NCI-H1092 treated with DMSO at 0.1 percent for 48 hours (cell line): ENCODE measurements around the gene KCNT2.

Experiments
- DNase-seq: peaks from one replicate; lab custom pipeline; 2025; lab: John Stamatoyannopoulos, UW

KCNT2 gene

GRCh38 chr1:196449460-196449859 lies 158.8 kb downstream of the KCNT2 start:
- no peak for DNase-seq

DNA sequence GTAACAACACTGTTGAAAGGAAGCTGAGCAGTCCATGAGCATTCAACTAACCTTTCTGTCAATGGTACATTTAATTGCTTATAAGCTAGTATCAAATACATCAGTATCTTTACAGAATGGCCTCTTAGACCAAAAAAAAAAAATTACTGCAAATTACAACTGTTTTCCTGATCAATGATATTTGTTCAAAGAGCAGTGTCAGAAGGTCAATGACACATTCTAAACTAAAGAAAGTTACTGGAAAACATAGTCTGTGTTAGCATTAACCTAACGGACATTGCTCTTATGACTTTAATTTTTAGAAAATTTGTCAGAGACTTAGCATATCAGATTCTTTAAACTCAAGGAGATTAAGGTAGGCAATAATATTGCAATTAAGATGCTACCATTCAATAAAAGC lies 162.5 kb downstream of the KCNT2 start:
- DNase-seq: no peak

DNA sequence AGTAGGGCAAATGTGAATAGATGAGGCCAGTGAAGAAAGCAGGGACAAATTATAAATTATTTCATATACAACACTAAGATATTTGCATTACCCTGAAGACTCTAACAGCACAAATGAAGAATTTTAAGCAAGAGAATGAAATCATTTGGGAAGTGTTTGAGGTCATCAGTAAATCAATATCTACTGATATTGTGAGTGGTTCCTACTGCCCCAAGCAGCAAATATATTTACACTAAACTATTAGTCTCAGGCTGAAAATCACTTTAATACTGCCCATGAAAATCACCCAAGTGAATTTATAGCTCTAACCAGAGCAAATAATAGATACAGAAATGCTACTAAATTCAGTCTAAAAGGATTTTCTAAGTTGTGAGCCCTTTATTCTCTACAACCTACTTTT lies 163.6 kb downstream of the KCNT2 start:
- DNase-seq: no peak

DNA sequence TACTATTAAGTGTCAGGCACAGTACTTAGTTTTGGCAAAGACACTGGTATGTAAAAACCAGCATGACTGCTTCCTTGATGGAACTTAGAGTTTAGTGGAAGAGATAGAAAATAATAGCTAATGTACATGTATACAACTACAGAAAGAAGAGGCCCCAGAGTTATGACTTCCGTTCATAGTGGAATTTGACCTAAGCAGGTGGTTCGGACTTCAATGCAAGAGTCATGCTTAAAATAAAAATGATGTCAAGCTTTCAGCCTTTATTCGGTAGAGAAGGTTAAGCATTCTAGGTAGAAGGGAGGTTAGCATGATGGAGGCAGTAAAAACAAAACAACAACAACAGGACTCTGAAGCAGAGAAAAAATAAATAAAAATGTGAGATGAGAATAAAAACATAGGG lies 165.9 kb downstream of the KCNT2 start:
- DNase-seq: no peak

GRCh38 chr1:196440711-196441110 lies 167.5 kb downstream of the KCNT2 start:
- no peak for DNase-seq

DNA sequence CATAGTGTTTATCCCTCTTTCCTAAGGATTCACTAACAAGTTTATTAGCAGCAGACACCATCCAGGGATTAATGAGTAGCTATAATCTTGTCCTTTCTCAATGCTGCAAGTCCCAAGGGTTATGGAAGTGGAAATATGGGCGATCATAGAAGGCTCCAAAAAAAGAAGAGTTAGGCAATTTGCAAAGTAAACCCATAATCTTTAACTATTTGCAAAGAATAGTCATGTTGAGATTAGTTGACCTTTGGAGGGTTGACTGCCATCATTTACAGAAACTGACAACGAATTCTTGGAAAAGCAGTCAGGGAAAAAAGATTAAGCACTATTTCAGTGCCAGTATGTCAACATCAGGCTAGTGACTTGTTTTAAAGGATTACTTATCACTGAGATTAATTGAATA lies 169.9 kb downstream of the KCNT2 start:
- no peak for DNase-seq

DNA sequence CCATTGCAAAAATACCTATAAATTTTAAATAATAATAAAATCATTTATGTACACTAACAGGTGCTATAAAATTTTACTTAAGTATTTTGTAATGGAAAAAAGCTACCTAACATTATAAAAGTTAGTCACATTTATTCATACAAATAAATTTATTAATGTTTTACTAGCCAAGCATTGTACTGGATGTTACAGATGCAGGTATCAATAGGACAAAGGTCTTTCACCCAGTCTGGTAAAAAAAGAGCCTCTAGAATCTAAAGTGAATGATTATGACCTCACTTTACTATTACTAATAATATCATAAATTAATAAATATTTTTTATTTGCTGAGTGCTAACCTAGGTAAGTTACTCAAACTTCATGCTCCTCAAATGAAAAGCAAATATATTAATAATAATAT lies 170.6 kb downstream of the KCNT2 start:
- DNase-seq: no peak

GRCh38 chr1:196433000-196433399 lies 175.2 kb downstream of the KCNT2 start:
- no peak for DNase-seq

GRCh38 chr1:196427976-196428734 lies 180.1 kb downstream of the KCNT2 start:
- peak; percentile 35 for DNase-seq

GRCh38 chr1:196425513-196425912 lies 182.7 kb downstream of the KCNT2 start:
- no peak for DNase-seq

DNA sequence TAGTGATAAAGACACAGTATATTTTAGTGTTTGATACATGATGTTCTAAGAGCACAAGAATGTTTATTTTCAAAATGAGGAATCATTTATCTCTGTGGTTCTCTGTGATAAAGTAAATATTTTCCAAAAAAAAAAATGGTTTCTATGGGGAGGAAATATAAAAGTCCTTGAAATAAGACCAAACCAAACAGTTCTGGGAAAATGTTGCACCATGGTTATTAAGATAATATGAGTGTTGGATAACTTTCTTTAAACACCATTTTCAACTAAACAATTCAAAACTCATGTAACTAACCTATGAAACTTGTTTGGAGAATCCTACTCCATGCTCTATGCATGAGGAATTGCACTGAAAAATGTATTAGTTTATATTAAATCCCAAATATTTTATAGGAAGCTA lies 184.6 kb downstream of the KCNT2 start:
- DNase-seq: no peak

DNA sequence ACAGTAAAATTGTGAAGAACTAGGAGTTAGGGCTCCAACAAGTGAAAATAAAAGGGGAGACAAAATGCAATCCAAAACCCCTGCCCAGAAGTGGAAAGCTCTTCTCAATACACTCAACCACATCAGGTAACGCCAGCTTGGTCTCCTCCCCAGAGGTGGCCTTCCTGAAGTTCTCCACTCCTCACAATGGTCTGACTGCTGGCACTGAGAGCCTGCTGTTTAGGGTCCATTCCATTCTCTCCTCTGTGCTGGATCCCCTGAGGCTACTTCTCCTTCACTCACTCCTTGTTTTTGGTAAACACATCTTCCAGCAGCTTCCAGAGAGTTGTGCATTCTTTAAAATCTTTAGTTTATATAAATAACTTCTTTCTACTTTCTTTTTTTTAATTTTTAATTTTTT lies 189.5 kb downstream of the KCNT2 start:
- no peak for DNase-seq

DNA sequence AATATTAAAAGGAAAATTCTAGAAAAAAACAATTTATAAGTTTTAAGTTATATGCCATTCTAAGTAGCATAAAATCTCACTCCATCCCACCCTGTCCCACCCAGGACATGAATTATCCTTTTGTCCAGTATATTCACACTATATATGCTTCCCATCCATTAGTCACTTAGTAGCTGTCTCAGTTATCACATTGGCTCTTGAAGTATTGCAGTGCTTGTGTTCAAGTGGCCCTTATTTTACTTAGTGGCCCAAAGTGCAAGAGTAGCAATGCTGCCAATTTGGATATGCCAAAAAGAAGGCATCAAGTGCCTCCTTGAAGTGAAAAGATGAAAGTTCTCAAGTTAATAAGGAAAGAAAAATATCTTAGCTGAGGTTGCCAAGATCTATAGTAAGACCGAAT lies 192.3 kb downstream of the KCNT2 start:
- DNase-seq: no peak

DNA sequence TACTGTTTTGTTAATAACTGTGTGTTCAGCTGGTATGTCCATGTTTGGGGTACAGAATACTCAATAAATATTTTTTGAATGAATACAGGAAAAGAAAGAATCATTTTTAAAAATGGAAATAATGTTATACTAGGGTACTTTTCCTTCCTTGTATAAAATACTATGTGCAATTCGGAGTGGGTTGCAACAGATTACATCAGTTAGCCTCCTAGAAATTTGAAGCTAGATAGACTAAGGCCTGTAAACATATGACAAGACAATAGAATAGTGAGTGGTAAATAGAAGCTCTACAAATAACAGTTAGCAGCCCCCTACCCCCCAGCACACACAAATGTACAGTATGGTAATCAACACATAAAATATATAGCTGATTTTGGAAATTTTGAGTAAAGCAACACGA lies 195.9 kb downstream of the KCNT2 start:
- no peak for DNase-seq

GRCh38 chr1:196410768-196411167 lies 197.5 kb downstream of the KCNT2 start:
- no peak for DNase-seq

GRCh38 chr1:196409586-196409985 lies 198.7 kb downstream of the KCNT2 start:
- DNase-seq: no peak

DNA sequence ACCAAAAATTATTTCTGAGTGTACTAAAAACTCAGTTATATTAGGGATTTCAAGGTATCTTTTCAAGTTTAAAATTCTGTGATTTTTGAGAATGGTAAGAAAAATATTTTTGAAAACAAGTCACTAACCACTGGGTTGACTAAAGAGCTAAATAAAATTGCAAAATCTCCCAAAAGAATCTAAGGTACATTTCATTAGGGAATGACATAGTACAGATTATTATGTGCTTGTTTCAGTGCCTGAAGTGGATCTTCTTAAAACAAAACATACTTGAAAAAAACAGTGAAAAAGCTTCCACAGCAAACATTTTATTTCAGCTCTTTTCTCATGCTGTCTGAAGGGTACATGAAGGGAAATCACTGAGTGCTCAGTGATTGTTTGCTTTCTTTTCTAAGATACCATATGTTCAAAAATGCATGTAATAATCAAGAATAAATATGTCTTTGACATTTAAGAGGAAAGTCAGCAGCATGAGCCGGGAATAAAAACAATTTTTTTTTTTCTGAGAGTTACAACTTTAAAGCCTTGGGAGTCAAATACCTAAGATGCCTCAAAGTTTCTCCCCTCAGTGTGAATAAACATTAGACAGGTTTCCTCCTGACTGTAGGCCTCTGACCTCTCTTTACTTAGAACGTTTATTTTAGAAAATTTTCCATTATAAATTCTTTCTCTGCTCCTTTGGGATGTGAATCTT lies 200.7 kb downstream of the KCNT2 start:
- DNase-seq: no peak

GRCh38 chr1:196405839-196406238 lies 202.4 kb downstream of the KCNT2 start:
- DNase-seq: no peak

DNA sequence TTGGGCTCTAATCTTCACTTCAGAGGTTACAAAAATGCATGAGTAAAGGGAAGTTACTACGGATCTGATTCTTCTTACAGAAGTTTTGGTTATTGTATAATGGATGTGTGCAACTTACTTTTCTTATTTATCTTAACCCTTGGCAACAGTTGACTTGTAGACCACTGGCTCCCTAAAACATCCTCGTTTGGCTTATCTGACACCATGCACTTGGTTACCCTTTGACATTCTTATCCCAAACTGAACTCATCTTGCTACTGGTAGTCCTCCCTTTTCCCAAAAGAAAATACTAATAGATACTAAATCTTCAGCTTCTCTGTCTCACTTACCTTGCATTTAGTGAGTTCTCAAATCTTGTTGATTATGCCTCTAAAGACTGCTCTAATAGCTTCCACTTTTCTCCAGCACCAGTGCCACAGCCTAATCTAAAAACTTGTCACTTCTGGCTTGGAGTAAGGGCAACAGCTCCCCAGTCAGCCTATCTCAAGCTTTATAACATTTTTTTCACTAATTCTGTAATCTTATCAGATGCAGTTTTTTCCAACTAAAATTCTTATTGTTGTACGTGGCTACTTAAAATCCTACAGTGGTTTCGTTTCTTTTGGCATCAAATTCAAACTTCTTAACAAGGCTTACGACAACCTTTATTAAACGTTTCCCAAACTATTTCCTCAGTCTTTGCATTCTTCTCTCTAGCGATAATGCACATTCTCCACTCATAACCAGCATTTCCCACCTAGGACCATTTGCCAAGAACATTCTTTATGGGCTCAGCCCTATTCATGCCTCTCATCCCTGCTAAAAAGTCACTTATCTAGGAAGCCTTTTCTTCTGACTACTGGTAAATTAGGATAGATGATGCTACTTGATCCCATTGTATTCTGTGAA lies 204.2 kb downstream of the KCNT2 start:
- DNase-seq: no peak

DNA sequence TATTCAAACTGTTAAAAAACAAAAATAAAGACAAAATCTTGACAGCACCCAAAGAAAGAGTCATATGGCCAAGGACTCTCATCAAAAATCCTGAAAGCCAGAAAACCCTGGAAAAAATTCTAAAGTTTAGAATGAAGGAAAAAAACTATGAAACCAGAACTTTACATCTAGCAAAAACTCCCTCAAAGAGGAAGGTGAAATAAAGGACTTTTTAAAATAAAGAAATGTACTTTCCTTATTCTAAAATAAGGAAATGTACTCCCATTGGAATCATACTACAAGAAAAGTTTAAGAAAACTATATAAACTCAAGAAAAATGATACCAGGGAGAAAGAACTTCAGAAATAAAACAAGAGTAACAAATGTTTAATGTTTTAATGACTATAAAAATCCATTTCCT lies 206.3 kb downstream of the KCNT2 start:
- DNase-seq: no peak

DNA sequence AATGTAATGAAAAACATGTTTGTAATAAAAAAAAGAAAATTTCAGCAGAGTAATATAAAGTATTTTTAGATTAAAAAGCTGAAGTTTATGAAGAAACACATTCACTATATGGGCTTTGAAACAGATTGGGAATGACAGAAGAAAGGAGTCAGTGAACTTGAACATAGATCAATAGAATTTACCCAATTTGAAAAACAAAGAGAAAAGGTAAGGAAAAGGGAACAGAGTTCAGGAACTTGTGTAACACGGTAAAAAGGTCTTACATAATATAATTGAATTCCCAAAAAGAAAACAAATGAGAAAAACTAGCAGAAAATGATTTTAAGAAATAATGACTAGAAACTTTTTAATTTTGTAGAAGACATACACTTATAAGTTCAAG lies 206.8 kb downstream of the KCNT2 start:
- no peak for DNase-seq

DNA sequence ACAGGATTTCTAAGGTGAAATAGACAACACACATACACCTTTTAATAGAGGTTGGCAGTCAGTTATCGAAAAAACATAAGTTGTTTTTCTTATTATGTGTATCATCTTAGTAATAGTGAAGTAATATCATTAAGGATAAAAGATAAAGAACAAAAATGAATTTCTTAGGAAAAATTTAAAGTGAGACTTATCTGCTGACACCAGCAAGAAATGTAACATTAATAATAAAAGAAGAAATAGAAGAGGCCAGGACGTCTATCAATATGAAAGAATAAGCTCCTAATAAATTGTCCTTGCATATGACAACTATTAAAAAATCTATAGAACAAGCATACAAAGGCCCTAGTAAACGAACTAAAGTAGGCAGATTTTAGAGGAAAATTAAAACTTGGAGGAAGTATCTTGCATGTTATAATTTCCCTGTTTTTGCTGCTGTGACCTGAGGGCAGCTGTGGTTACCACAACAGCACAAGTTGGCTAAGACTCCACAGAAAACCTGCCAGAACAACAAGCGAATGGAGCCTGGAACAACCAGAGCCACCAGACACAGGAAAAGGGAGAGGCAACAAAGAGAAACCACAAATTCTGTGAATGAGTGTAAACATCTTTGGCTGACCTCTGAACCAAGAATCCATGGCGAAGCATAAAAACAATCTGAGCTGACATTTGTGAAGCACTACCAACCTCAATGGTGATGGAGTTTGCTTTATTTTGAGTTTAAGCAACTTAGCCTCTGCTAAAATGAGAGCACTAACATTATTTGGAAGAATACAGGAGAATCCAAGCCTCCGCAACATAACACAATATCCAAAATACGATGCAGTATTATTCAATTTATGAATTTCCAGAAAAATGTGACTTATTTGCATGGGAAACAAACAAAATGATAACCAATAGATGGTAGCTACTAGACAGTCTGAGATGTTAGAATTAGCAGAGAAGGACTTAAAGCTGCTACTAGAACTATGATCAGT lies 207.5 kb downstream of the KCNT2 start:
- no peak for DNase-seq
